BLaER1 (cell line): ENCODE measurements around the gene INTS4.
"Not testable (repeated sequence)": the region's sequence is repeated elsewhere in the genome, so short reads cannot be mapped to it uniquely, and the experiment has no call there.

ENCODE experiments used
- H3K27ac ChIP-seq: shearing (Covaris generic); formaldehyde crosslinking; 2 replicates; pipeline ENCODE4 v1.8.1; 2022
- H3K27me3 ChIP-seq: shearing (Covaris generic); formaldehyde crosslinking; 2 replicates; pipeline ENCODE4 v1.8.1; 2022
- H3K36me3 ChIP-seq: shearing (Covaris generic); formaldehyde crosslinking; 2 replicates; pipeline ENCODE4 v1.8.1; 2022
- H3K4me1 ChIP-seq: shearing (Covaris generic); formaldehyde crosslinking; 2 replicates; pipeline ENCODE4 v1.8.1; 2022
- H3K4me2 ChIP-seq: shearing (Covaris generic); formaldehyde crosslinking; 2 replicates; pipeline ENCODE4 v1.8.1; 2022
- H3K4me3 ChIP-seq: shearing (Covaris generic); formaldehyde crosslinking; 2 replicates; pipeline ENCODE4 v1.8.1; 2022
- H3K9ac ChIP-seq: shearing (Covaris generic); formaldehyde crosslinking; 2 replicates; pipeline ENCODE4 v1.8.1; 2022
- H3K9me3 ChIP-seq: shearing (Covaris generic); formaldehyde crosslinking; 2 replicates; pipeline ENCODE4 v1.8.1; 2022
- H4K20me1 ChIP-seq: shearing (Covaris generic); formaldehyde crosslinking; 2 replicates; pipeline ENCODE4 v1.8.1; 2022
- Cebpa-rat ChIP-seq: shearing (Covaris generic); IDR thresholded peaks from 2 replicates; pipeline ENCODE4 v1.8.1; 2022

INTS4 gene

GRCh38 chr11:77854838-77855237 is 139.6 kb downstream of the INTS4 start:
- Histone ChIP-seq H3K27me3 (no peaks in the 10 kb centered on the region), H3K4me3 (peak overlapping the region; percentile 8), H3K9me3 (peaks cover 45% of the 10 kb centered on the region), H3K27ac (no peak overlapping the region), H3K9ac (no peak overlapping the region), H4K20me1 (no peaks in the 10 kb centered on the region), H3K4me2 (no peak overlapping the region), H3K4me1 (no peaks in the 10 kb centered on the region), H3K36me3 (peaks cover 72% of the 10 kb centered on the region)
- TF ChIP-seq Cebpa-rat: no peak

GRCh38 chr11:77851503-77851902 is 143.0 kb downstream of the INTS4 start:
- TF ChIP-seq Cebpa-rat: no peak
- H3K27me3 ChIP-seq: no peaks in the 10 kb centered on the region
- no peaks in the 10 kb centered on the region for H4K20me1 ChIP-seq
- H3K4me1 ChIP-seq: no peaks in the 10 kb centered on the region
- peaks cover 39% of the 10 kb centered on the region for H3K9me3 ChIP-seq
- no peak overlapping the region for H3K9ac ChIP-seq
- H3K4me2 ChIP-seq: no peak overlapping the region
- H3K4me3 ChIP-seq: no peak overlapping the region
- H3K27ac ChIP-seq: no peak overlapping the region
- peaks cover 80% of the 10 kb centered on the region for H3K36me3 ChIP-seq

- H3K4me1 ChIP-seq, H3K27ac ChIP-seq, H3K4me3 ChIP-seq, H3K27me3 ChIP-seq, H4K20me1 ChIP-seq, H3K4me2 ChIP-seq, H3K9ac ChIP-seq: not testable (repeated sequence)
- H3K9me3 ChIP-seq: peaks cover 28% of the 10 kb centered on the region
- peaks cover 59% of the 10 kb centered on the region for H3K36me3 ChIP-seq
Measured at GRCh38 chr11:77843700-77844099, 150.8 kb downstream of the INTS4 start.

GRCh38 chr11:77842441-77843121 is 151.9 kb downstream of the INTS4 start:
- Histone ChIP-seq H3K9me3 (peaks cover 28% of the 10 kb centered on the region), H3K36me3 (peaks cover 48% of the 10 kb centered on the region), H4K20me1 (no peaks in the 10 kb centered on the region), H3K9ac (no peak overlapping the region), H3K4me2 (no peak overlapping the region), H3K27ac (no peak overlapping the region), H3K27me3 (no peaks in the 10 kb centered on the region), H3K4me1 (no peaks in the 10 kb centered on the region), H3K4me3 (no peak overlapping the region)
- TF ChIP-seq Cebpa-rat: no peak

GRCh38 chr11:77833302-77833701 is 161.2 kb downstream of the INTS4 start:
- Histone ChIP-seq H4K20me1 (no peaks in the 10 kb centered on the region), H3K9ac (no peak overlapping the region), H3K36me3 (peaks cover 6% of the 10 kb centered on the region; the same call in 1 of the 2 replicates), H3K9me3 (peaks cover 13% of the 10 kb centered on the region), H3K27ac (no peak overlapping the region), H3K4me2 (no peak overlapping the region), H3K4me1 (no peaks in the 10 kb centered on the region), H3K4me3 (no peak overlapping the region), H3K27me3 (no peaks in the 10 kb centered on the region)
- TF ChIP-seq Cebpa-rat: no peak

- no peaks in the 10 kb centered on the region for H3K4me1 ChIP-seq
- no peak overlapping the region for H3K4me3 ChIP-seq
- H3K36me3 ChIP-seq: peaks cover 6% of the 10 kb centered on the region; the same call in 1 of the 2 replicates
- no peak overlapping the region for H3K27ac ChIP-seq
- peaks cover 10% of the 10 kb centered on the region; the same call in 1 of the 2 replicates for H3K27me3 ChIP-seq
- H3K9me3 ChIP-seq: peaks cover 13% of the 10 kb centered on the region
- no peak overlapping the region for H3K9ac ChIP-seq
- H3K4me2 ChIP-seq: no peak overlapping the region
- no peak for TF ChIP-seq Cebpa-rat
- H4K20me1 ChIP-seq: peaks cover 9% of the 10 kb centered on the region; the same call in 1 of the 2 replicates
Measured at GRCh38 chr11:77828926-77829325, 165.5 kb downstream of the INTS4 start.
